Neuronal stem cell (in vitro differentiated cells): ENCODE measurements around the gene PAOX.

Source experiments
- DNase-seq: peaks from one replicate; pipeline ENCODE4 v3.0.0-alpha.2; 2013; ENCODE audit warnings: low spot score
- H2AFZ ChIP-seq: one replicate; pipeline ENCODE4 v1.6.1; 2013; ENCODE audit warnings: mild to moderate bottlenecking, low read length, inconsistent platforms
- H2AK5ac ChIP-seq: 2 replicates; pipeline ENCODE4 v1.6.1; 2013; ENCODE audit warnings: low read depth, mild to moderate bottlenecking, inconsistent platforms, low read length, moderate library complexity, mixed read lengths
- H2BK120ac ChIP-seq: 2 replicates; pipeline ENCODE4 v1.6.1; 2013; ENCODE audit warnings: low read depth, mild to moderate bottlenecking, inconsistent platforms, low read length, moderate library complexity, mixed read lengths
- H2BK12ac ChIP-seq: one replicate; pipeline ENCODE4 v1.6.1; 2013; ENCODE audit warnings: low read length, inconsistent platforms
- H2BK15ac ChIP-seq: 2 replicates; pipeline ENCODE4 v1.6.1; 2013; ENCODE audit warnings: mild to moderate bottlenecking, low read length, inconsistent platforms, mixed read lengths
- H2BK5ac ChIP-seq: one replicate; pipeline ENCODE4 v1.6.1; 2013; ENCODE audit warnings: inconsistent platforms, mild to moderate bottlenecking, low read length, moderate library complexity
- H3K14ac ChIP-seq: one replicate; pipeline ENCODE4 v1.6.1; 2013; ENCODE audit warnings: low read length, inconsistent platforms
- H3K18ac ChIP-seq: 2 replicates; pipeline ENCODE4 v1.6.1; 2013; ENCODE audit warnings: low read length, inconsistent platforms
- H3K23ac ChIP-seq: 2 replicates; pipeline ENCODE4 v1.6.1; 2013; ENCODE audit warnings: low read depth, mild to moderate bottlenecking, mixed read lengths, low read length, inconsistent platforms; ENCODE audit not compliant: poor library complexity
- H3K27ac ChIP-seq: replicated peaks from 3 replicates; pipeline ENCODE4 v1.5.1; 2013; ENCODE audit warnings: low read length, inconsistent platforms
- H3K27me3 ChIP-seq, 3 experiments: 2 replicates each; pipeline ENCODE4 v1.6.1; 2013; ENCODE audit warnings: low read length in 3 of 3, mild to moderate bottlenecking in 2 of 3, inconsistent platforms in 1 of 3, low read depth in 1 of 3, mixed read lengths in 1 of 3, moderate library complexity in 1 of 3; ENCODE audit not compliant: control insufficient read depth in 3 of 3, insufficient read depth in 3 of 3
- H3K36me3 ChIP-seq, 2 donors: replicated peaks in 1 of 2; 2 replicates each; pipeline ENCODE4 v1.6.1; 2013; ENCODE audit warnings: low read length in 2 of 2; ENCODE audit not compliant: control insufficient read depth in 2 of 2, insufficient read depth in 2 of 2
- H3K4ac ChIP-seq: 2 replicates; pipeline ENCODE4 v1.6.1; 2013; ENCODE audit warnings: inconsistent platforms, mild to moderate bottlenecking, low read length, moderate library complexity
- H3K4me1 ChIP-seq, 2 donors: 1 replicate in 1 of 2; 2 replicates in 1 of 2; pipeline ENCODE4 v1.6.1; 2013; ENCODE audit warnings: low read length in 2 of 2, low read depth in 1 of 2; ENCODE audit not compliant: control insufficient read depth in 2 of 2, insufficient read depth in 1 of 2
- H3K4me2 ChIP-seq: one replicate; pipeline ENCODE4 v1.6.1; 2013; ENCODE audit warnings: mild to moderate bottlenecking, low read length, inconsistent platforms; ENCODE audit not compliant: insufficient read depth, poor library complexity, severe bottlenecking
- H3K4me3 ChIP-seq, 2 donors: 2 replicates each; pipeline ENCODE4 v1.5.1; 2013; ENCODE audit warnings: low read length in 2 of 2, mild to moderate bottlenecking in 2 of 2, inconsistent platforms in 1 of 2, moderate library complexity in 1 of 2
- H3K79me1 ChIP-seq: one replicate; pipeline ENCODE4 v1.6.1; 2013; ENCODE audit warnings: low read depth, mild to moderate bottlenecking, inconsistent platforms, low read length, moderate library complexity
- H3K9ac ChIP-seq: one replicate; pipeline ENCODE4 v1.6.1; 2013; ENCODE audit warnings: mild to moderate bottlenecking, low read depth, low read length, inconsistent platforms; ENCODE audit not compliant: poor library complexity
- H3K9me3 ChIP-seq, 2 donors: replicated peaks in 1 of 2; 2 replicates each; pipeline versions ENCODE3 to v1.6.1; 2013; ENCODE audit warnings: low read length in 2 of 2, mild to moderate bottlenecking in 2 of 2, inconsistent platforms in 1 of 2, low read depth in 1 of 2, mixed read lengths in 1 of 2, moderate library complexity in 1 of 2; ENCODE audit not compliant: control insufficient read depth in 2 of 2, insufficient read depth in 1 of 2
- H4K8ac ChIP-seq: one replicate; pipeline ENCODE4 v1.6.1; 2013; ENCODE audit warnings: low read depth, mild to moderate bottlenecking, inconsistent platforms, low read length, moderate library complexity
- H4K91ac ChIP-seq: one replicate; pipeline ENCODE4 v1.6.1; 2013; ENCODE audit warnings: low read length, low read depth, mild to moderate bottlenecking, inconsistent platforms; ENCODE audit not compliant: poor library complexity
- WGBS, 2 donors: extraction: QIAGEN DNeasy Blood & Tissue Kit; methylation state at CpG; one replicate each; pipeline ENCODE4 v1.1.7; 2013; ENCODE audit warnings: missing lambda C conversion rate in 2 of 2, mixed read lengths in 1 of 2; ENCODE audit not compliant: insufficient read length in 2 of 2, insufficient replicate concordance in 1 of 2; ENCODE audit errors: extremely low coverage in 2 of 2; 5-methylcytosine and 5-hydroxymethylcytosine counted together

PAOX gene

GRCh38 chr10:133405272-133405671, 26.2 kb downstream of the PAOX start:
- H4K8ac ChIP-seq, result no peak overlapping the region
- H3K4ac ChIP-seq, result no peak overlapping the region
- H3K27ac ChIP-seq, result no peak overlapping the region
- DNase-seq, result no peak
- no peak overlapping the region for H2BK5ac ChIP-seq
- peaks cover 28 to 97% of the 10 kb centered on the region in 2 donors for H3K36me3 ChIP-seq
- no peak overlapping the region for H3K4me3 ChIP-seq
- H4K91ac ChIP-seq, result no peak overlapping the region
- H2AK5ac ChIP-seq, result no peak overlapping the region
- H2BK120ac ChIP-seq, result no peak overlapping the region
- no CpG with 5 or more reads among the region's 2 CpGs for WGBS, 2 donors
- peaks cover 0 to 2% (median 0%) of the 10 kb centered on the region in 3 experiments for H3K27me3 ChIP-seq
- no peak overlapping the region for H2AFZ ChIP-seq
- peaks cover 2 to 29% of the 10 kb centered on the region in 2 donors for H3K9me3 ChIP-seq
- no peak overlapping the region for H3K23ac ChIP-seq
- H3K4me1 ChIP-seq, result no peaks in the 10 kb centered on the region
- no peak overlapping the region for H2BK12ac ChIP-seq
- H3K4me2 ChIP-seq, result no peak overlapping the region
- peaks cover 10% of the 10 kb centered on the region for H3K79me1 ChIP-seq
- H3K18ac ChIP-seq, result no peak overlapping the region
- no peak overlapping the region for H3K14ac ChIP-seq
- H2BK15ac ChIP-seq, result no peak overlapping the region
- H3K9ac ChIP-seq, result no peak overlapping the region

- Histone ChIP-seq H3K27me3 (peaks cover 0 to 2% (median 0%) of the 10 kb centered on the region in 3 experiments), H2AFZ (no peak overlapping the region), H3K23ac (no peak overlapping the region), H2BK5ac (no peak overlapping the region), H3K18ac (no peak overlapping the region), H3K14ac (no peak overlapping the region), H3K36me3 (peaks cover 26 to 97% of the 10 kb centered on the region in 2 donors), H3K4me1 (no peaks in the 10 kb centered on the region), H3K4me2 (no peak overlapping the region), H3K4ac (no peak overlapping the region), H2BK120ac (no peak overlapping the region), H2AK5ac (no peak overlapping the region), H4K8ac (no peak overlapping the region), H3K79me1 (peaks cover 10% of the 10 kb centered on the region), H3K9me3 (peaks cover 2 to 36% of the 10 kb centered on the region in 2 donors), H4K91ac (no peak overlapping the region), H3K4me3 (no peak overlapping the region), H2BK12ac (no peak overlapping the region), H3K27ac (no peak overlapping the region), H2BK15ac (no peak overlapping the region), H3K9ac (no peak overlapping the region)
- no CpG with 5 or more reads among the region's 8 CpGs for WGBS, 2 donors
- DNase-seq, result no peak
Observed at GRCh38 chr10:133405844-133406527, 26.9 kb downstream of the PAOX start.

- Histone ChIP-seq H3K4me1 (no peaks in the 10 kb centered on the region), H2BK120ac (no peak overlapping the region), H4K91ac (no peak overlapping the region), H3K23ac (no peak overlapping the region), H3K9me3 (peaks cover 12 to 66% of the 10 kb centered on the region in 2 donors), H3K4me3 (no peak overlapping the region), H2BK15ac (no peak overlapping the region), H3K9ac (no peak overlapping the region), H3K27me3 (no peaks in the 10 kb centered on the region), H2BK5ac (no peak overlapping the region), H2AFZ (no peak overlapping the region), H4K8ac (no peak overlapping the region), H3K27ac (no peak overlapping the region), H3K4me2 (no peak overlapping the region), H2AK5ac (no peak overlapping the region), H3K4ac (no peak overlapping the region), H3K18ac (no peak overlapping the region), H3K36me3 (peaks cover 18 to 82% of the 10 kb centered on the region in 2 donors), H3K79me1 (no peaks in the 10 kb centered on the region), H3K14ac (no peak overlapping the region), H2BK12ac (no peak overlapping the region)
- WGBS, 2 donors, result no CpG with 5 or more reads among the region's 7 CpGs
- DNase-seq, result no peak
Observed at GRCh38 chr10:133411523-133412380, 32.7 kb downstream of the PAOX start.

GRCh38 chr10:133412381-133412711, 33.3 kb downstream of the PAOX start:
- Histone ChIP-seq H3K4me1 (no peaks in the 10 kb centered on the region), H4K91ac (no peak overlapping the region), H4K8ac (no peak overlapping the region), H2BK5ac (no peak overlapping the region), H2AFZ (no peak overlapping the region), H3K36me3 (peaks cover 18 to 76% of the 10 kb centered on the region in 2 donors), H3K4me2 (no peak overlapping the region), H3K4ac (no peak overlapping the region), H3K4me3 (no peak overlapping the region), H3K27ac (no peak overlapping the region), H3K9ac (no peak overlapping the region), H3K79me1 (no peaks in the 10 kb centered on the region), H3K9me3 (peaks cover 12 to 63% of the 10 kb centered on the region in 2 donors), H2BK120ac (no peak overlapping the region), H3K27me3 (no peaks in the 10 kb centered on the region), H2BK12ac (no peak overlapping the region), H2AK5ac (no peak overlapping the region), H3K18ac (no peak overlapping the region), H3K14ac (no peak overlapping the region), H2BK15ac (no peak overlapping the region), H3K23ac (no peak overlapping the region)
- no peak for DNase-seq
